Fibroblast of mammary gland (primary cell): ENCODE results near the gene C1QBP.

ENCODE experiments used
- DNase-seq: peaks from one replicate; pipeline ENCODE4 v3.0.0-alpha.2; 2010; ENCODE audit warnings: low read depth
- H3K4me3 ChIP-seq: 2 replicates; pipeline ENCODE4 v1.5.1; 2011; ENCODE audit warnings: low read depth, mild to moderate bottlenecking, low read length, moderate library complexity; ENCODE audit not compliant: control insufficient read depth
- TF ChIP-seq, protein P1 (sequence below): conservative IDR thresholded peaks from 2 replicates; pipeline ENCODE4 v1.5.1; 2011; ENCODE audit warnings: low read depth, low read length, inconsistent platforms; ENCODE audit not compliant: control insufficient read depth, insufficient read depth

Gene C1QBP

DNA sequence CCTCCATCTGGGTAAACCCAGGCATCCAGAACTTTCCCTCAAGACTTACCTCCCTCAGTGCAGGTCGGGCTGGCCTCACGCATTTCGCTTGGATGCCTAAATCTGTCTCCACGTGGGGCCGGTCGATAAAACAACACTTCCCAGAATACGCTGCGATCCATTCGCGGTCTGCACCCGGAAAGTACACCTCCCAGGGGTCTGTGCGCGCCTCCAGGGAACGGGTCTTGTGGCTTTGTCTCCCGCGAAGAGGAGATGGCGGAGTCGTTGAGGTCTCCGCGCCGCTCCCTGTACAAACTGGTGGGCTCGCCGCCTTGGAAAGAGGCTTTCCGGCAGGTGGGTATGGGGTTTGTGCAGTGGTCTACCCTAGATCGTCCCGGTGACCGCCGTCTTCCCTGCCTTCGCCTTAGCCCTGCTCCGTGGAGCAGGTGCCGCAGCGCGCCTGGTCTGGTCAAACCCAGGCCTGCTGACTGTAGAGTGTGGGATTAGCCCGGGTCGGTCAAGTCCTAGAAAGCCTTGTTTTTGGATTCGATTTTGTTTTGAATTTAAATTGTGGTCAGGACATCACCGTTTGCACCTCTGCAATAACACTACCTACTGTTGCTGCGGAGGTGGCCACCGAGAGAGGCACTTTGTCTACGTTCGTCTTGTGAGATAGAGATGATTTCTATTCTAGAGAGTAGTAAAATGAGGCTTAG, 18.8 kb downstream of the C1QBP start, which contains the start of gene RPAIN:
RPAIN (plus strand) TSS at position 224 of the 695 bp plus-strand sequence; CDS start at position 253, 29 bp downstream.
- H3K4me3 ChIP-seq = peak within 1 kb of the TSS; percentile 95
- peak; percentile 81 for DNase-seq
- TF ChIP-seq, protein P1, sequence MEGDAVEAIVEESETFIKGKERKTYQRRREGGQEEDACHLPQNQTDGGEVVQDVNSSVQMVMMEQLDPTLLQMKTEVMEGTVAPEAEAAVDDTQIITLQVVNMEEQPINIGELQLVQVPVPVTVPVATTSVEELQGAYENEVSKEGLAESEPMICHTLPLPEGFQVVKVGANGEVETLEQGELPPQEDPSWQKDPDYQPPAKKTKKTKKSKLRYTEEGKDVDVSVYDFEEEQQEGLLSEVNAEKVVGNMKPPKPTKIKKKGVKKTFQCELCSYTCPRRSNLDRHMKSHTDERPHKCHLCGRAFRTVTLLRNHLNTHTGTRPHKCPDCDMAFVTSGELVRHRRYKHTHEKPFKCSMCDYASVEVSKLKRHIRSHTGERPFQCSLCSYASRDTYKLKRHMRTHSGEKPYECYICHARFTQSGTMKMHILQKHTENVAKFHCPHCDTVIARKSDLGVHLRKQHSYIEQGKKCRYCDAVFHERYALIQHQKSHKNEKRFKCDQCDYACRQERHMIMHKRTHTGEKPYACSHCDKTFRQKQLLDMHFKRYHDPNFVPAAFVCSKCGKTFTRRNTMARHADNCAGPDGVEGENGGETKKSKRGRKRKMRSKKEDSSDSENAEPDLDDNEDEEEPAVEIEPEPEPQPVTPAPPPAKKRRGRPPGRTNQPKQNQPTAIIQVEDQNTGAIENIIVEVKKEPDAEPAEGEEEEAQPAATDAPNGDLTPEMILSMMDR = no peak

DNA sequence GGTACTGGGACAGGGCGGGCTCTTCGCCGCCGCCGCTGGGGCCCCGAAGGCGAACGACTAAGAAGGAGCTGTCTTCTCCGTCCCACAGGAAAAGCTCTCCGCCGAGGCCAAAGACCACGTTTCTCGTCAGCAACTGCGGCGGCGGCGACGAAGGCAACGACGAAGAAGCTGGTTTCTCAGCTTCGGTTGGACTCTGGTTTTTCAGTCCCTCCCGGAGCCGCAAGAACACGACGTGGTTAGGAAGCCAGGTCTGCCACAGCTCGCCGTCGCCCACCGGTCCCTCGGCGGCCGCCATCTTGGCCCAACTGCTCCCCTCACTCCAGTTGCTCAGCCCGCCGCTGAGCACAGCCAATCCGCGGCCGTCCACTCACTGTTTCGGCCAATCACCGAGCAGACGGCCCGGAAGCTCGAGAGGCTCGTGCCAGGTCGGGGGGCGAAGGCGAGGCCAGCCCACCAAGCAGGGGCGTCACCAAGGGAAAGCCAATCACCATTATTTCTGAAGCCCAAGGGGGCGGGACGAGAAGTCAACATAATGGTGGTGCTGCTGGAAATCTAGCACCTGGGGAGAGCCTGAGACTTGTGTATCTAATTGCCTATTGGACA, 19.5 kb downstream of the C1QBP start, which contains the start of gene NUP88:
NUP88 (minus strand) TSS at position 307 of the 603 bp plus-strand sequence; CDS start at position 295, 12 bp downstream.
- peak; percentile 95 for DNase-seq
- TF ChIP-seq, protein P1 = no peak
- peak within 1 kb of the TSS; percentile 95 for H3K4me3 ChIP-seq

DNA sequence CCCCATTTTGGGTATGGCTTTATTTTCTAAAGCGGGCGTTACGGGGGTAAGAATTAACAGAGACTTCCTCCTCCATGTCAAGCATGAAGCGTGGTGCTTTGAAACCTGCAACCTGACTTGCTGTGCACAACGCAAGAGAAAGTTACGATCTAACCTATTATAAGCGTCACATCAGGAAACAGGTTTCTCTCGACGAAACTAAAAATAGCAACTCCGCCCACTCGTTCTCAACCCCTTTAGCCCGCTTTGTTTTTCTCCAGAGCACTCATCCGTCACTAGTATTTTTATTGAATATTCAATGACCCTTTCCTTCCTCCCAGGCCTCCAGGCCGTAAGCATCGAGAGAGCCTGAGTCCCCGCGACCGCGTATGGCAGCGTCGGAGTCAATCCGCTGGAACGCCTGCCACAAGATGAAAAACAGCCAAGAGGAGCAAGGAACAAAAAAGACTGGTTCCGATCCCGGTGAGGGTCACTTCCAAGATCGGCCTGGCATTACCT, 20.0 kb downstream of the C1QBP start:
- TF ChIP-seq, protein P1 = no peak
- DNase-seq = peak; percentile 45
- peak overlapping the region; percentile 95 for H3K4me3 ChIP-seq

DNA sequence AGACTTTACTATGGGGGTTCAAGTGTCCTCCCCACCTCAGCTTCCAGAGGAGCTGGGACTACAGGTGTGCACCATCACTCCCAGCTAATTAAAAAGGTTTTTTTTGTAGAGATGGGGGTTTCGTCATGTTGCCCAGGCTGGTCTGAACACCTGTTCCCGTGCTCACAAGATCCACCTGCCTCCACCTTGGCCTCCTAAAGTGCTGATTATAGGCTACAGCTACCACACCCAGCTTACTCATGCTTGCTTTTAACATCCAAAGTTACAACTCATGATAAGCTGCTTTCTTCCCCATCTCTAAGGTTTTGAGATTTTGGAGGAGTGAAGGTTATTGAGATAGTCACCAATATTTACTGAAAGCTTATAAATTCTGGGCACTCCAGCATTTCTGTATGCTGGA, 22.1 kb downstream of the C1QBP start:
- DNase-seq = no peak

DNA sequence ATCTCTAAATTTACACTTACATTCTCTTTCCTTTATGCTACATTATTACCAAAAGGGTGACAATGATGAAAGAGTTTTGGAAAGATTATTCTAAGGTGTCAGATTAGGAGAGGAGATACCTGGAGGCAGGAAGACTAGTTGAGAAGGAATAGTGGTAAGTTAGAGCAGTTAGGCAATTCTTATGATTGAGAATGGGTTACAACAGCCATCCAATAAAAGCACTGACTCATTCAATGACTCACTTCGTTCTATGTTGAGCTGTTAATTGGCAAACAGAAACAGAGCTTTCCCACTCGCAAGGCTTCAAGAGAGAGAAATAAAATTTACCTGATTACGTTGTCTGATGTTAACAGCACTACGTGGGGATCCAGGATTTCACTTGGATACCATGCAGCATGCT, 25.3 kb downstream of the C1QBP start:
- no peak overlapping the region for H3K4me3 ChIP-seq
- peak; percentile 96 for DNase-seq
- TF ChIP-seq, protein P1 = no peak

More for the DNA sequence above, 22.1 kb downstream of the C1QBP start:
- H3K4me3 ChIP-seq = no peak overlapping the region
- TF ChIP-seq, protein P1 = no peak

DNA sequence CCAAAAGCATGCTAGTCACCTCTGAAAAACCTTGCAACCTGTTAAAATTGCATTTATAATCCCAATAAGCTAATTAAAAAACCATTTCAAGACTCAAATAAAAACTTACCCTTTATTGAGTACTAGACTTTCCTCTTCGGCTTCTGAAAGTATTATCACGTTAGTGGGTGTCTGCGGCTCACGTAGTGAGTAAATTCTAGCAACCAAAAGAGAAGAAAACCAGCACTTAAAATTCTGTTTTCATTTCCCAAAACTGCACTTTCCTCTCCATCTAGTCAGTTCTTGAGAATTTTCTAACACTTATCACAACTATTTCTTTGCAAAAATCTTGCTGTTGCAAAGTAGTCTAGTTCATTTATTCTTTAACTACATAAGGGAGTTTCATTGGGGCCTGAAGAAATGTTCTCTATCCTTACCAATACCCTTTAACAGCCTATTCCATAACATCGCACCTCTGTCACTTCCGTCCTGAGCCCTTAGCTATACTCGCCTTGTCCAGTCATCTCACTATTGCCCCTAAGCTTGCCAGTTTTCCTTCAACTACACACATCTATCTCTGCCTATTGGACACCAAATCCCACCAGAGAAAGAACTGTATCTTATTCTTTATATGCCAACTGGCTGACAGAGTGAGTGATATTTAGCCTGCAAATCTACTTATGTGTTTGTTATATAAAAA, 28.2 kb downstream of the C1QBP start:
- no peak overlapping the region for H3K4me3 ChIP-seq
- TF ChIP-seq, protein P1 = no peak
- no peak for DNase-seq
